HG03196 (cell line): ENCODE results near the gene MAP3K13.

Experiments used
- ATAC-seq: cut with Tn5 transposase; IDR thresholded peaks from one replicate; pipeline ENCODE4 v1.9.1; 2021; ENCODE audit not compliant: unreplicated experiment

Gene MAP3K13

GRCh38 chr3:185362850-185363661, at the start of gene MAP3K13:
TSS of gene MAP3K13 (plus strand) at chr3:185363136. CDS start at chr3:185428582, 65,446 bp downstream.
- peak; percentile 96 for ATAC-seq

DNA sequence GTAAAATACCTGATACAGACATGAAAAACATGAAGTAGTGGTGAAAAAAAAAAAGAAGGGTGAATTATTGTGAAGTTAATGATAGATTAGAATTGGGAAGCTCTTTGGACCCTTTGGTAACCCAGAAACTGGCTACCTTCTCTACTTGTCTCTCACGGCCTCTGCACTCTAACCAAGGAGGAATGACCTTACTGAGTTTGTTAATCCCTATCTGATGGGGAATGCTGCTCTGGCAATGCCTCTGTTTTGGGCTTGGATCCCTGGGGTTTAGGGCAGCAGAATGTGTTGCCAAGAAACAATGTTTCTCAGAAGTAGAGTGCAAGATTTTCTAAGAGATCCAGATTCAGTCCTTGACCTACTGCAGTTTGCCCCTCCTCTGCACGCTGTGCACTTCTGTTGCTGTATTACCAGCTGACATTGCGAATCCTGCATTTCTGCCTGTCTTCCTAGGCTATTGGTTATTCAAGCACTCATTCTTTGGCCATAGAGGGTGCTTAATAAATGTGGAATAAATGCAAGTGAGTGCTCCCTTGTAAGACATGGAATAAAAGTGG, 49.2 kb upstream of the MAP3K13 start:
- ATAC-seq: no peak

- no peak for ATAC-seq
Observed at GRCh38 chr3:185316740-185317412, 46.1 kb upstream of the MAP3K13 start.

DNA sequence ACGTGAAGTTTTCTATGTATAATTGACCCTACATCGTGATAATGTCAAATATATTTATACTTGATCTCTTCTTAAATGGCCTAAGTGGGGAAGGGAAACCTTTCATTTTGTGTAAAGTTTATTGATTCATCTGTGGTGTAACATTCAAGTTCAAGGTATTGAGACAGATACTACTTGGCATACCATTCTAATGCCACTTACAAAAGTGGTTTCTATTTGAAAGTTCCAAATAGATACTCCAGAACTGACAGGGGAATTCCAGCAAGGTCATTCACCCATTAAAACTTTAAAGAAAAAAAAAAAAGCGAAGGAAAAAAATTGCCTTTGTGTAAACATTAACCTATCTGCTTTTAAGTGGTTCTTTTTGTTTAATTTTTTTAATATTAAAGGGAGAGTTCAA, 45.3 kb upstream of the MAP3K13 start:
- ATAC-seq: no peak

DNA sequence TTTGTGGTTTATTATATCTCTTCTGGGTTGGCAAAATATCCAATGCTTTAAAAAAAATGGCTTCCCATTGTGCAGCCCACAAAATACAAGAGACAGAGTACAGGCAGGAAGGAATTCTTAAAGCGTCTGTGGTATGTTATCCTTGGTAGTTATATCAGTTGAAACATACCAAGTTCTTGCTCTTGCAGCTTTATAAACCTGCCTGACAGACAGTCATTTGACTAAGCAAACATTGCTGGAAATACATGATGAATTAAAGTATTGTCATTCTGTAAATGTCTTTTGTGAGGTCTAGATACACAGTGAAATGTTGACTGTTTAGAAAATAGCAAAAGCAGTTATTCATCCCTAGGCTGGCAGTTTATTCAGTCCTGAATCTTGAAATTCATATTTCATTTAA, 44.8 kb upstream of the MAP3K13 start:
- ATAC-seq: no peak

- ATAC-seq: no peak
Observed at GRCh38 chr3:185319801-185320200, 43.1 kb upstream of the MAP3K13 start.

DNA sequence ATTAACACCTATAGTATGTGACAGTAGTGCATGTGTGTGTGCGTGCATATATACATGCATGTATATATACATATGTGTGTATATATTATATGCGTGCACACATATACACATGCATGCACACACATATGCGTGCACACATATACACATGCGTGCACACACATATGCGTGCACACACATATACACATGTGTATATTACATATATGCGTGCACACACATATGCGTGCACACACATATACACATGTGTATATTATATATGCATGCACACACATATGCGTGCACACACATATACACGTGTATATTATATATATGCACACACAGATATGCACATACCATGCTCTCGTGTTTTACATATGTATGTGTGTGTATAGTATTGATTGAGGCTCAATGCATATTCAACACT, 42.0 kb upstream of the MAP3K13 start:
- ATAC-seq: no peak

DNA sequence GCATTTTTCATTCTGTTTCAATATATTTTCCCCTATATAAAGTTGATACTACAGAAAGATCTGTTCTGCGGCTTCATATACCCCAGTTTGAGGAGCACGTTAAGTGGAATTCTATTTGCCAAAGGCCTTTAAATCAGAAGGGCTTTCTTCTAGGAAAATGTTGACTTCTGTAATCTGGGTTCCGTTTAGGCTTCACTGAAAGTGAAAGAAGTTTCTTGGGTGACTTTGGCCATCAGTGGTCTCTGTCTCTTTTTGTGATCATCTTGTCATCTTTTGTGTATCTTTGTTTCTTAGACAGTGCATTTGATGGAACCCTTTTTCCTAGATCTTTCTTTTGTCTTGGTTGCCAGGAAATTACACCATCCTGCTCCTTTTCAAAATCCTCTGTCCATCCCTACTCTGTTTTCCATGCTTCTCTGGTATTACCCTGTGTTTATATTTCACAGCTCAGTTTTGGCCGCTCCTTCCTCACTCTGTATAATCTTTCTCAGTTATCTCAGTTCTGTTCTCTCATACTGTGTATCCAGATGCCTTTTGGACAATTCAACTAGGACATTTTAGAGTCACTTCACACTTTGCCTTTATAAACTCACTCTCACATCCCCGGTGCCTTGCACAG, 40.7 kb upstream of the MAP3K13 start:
- ATAC-seq: no peak

GRCh38 chr3:185325946-185326791, 36.8 kb upstream of the MAP3K13 start:
- ATAC-seq: no peak

GRCh38 chr3:185327062-185327461, 35.9 kb upstream of the MAP3K13 start:
- ATAC-seq: no peak

DNA sequence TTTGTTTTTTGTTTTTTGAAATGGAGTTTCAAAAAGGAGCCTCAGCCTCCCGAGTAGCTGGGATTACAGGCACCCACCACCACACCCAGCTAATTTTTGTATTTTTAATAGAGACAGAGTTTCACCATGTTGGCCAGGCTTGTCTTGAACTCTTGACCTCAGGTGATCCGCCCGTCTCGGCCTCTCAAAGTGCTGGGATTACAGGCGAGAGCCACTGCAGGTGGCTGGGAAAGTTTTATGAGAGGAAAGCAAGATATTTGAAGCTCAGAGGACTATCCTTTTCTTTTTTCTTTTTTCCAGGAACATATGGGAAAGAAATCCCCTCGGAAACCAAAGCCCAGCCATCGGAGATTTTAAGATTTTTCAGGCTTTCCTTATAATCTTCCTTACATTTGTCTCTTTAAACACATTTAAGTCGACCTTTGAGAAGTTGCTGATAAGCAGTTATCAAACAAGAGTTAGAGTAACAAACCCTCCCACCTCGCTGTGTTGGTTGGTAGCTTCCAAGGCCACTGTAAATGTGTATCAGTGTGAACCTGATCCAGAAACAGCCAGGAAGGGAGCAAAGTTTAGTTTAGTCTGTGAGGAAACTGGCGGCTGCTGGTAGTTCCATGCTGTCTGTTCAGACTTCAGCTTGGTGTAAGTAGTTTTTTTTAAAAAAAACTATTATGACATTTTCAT, 34.5 kb upstream of the MAP3K13 start:
- no peak for ATAC-seq

GRCh38 chr3:185330238-185330637, 32.7 kb upstream of the MAP3K13 start:
- no peak for ATAC-seq

DNA sequence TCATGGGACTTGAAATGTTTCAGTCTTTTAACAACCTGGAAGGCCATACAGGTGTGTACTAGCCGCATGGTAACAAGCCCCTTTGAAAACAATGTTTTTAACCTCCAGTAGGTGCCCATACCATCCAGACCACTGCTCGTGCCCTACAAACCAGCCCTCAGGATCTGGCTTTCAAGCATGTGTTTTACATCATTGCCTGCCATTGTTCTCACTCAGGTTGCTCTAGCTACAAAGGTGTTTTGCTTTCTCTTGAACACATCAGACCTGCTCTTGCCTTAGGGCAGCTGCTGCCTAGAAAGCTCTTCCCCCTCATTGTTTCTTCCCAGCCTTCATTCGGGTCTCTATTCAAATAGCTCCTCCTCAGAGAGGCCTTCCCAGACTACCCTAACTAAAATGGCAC, 32.3 kb upstream of the MAP3K13 start:
- ATAC-seq: no peak

GRCh38 chr3:185332026-185332735, 30.8 kb upstream of the MAP3K13 start:
- peak; percentile 92 for ATAC-seq

- no peak for ATAC-seq
Observed at GRCh38 chr3:185335799-185336198, 27.1 kb upstream of the MAP3K13 start.

GRCh38 chr3:185337231-185337816, 25.6 kb upstream of the MAP3K13 start:
- no peak for ATAC-seq

DNA sequence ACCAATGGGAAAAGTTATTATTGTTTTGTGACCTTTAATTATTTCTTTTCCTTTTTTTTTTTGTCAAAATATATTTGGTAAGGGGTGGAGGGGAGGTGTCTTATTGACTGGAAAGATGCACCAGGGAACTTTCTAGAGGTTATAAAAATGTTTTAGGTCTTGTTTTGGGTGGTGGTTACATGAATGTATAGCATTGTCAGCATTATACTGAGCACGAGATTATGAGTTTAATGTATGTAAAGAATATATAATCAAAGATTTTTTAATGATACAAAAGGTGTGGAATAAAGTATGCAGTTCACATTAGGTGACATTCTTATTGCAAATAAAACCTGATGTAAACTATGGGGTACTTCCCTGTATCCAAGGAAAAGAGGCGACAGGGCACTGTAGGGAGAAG, 23.0 kb upstream of the MAP3K13 start:
- no peak for ATAC-seq

DNA sequence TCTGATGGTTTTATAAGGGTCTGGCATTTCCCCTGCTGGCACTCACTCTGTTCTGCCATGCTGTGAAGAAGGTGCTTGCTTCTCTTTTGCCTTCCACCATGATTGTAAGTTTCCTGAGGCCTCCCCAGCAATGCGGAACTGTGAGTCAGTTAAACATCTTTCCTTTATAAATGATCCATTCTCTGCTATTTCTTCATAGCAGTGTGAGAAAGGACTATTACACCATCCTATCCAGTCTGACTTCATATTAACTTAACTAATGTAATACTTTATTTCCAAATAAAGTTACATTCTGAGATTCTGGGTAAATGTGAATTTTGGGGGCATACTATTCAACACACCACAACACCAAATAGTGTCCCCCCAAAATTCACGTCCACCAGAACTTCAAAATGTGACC, 22.2 kb upstream of the MAP3K13 start:
- ATAC-seq: no peak
